HG03439 (cell line): ENCODE results near the gene ROBO2.

Experiments used
- ATAC-seq: cut with Tn5 transposase; IDR thresholded peaks from one replicate; pipeline ENCODE4 v1.9.1; 2021; ENCODE audit warnings: mild to moderate bottlenecking, moderate library complexity; ENCODE audit not compliant: unreplicated experiment

ROBO2 gene

GRCh38 chr3:77186319-77186718 lies 146.4 kb downstream of the ROBO2 start:
- no peak for ATAC-seq

GRCh38 chr3:77186728-77187127 lies 146.8 kb downstream of the ROBO2 start:
- ATAC-seq: no peak

GRCh38 chr3:77188210-77188609 lies 148.3 kb downstream of the ROBO2 start:
- no peak for ATAC-seq

GRCh38 chr3:77189258-77189657 lies 149.4 kb downstream of the ROBO2 start:
- ATAC-seq: no peak

- no peak for ATAC-seq
These were observed 149.8 kb downstream of the ROBO2 start for GRCh38 chr3:77189684-77190083.

- no peak for ATAC-seq
These were observed 150.5 kb downstream of the ROBO2 start for GRCh38 chr3:77190374-77190773.

GRCh38 chr3:77191014-77191413 lies 151.1 kb downstream of the ROBO2 start:
- no peak for ATAC-seq

- ATAC-seq: no peak
These were observed 151.7 kb downstream of the ROBO2 start for GRCh38 chr3:77191640-77192039.

- no peak for ATAC-seq
These were observed 156.1 kb downstream of the ROBO2 start for GRCh38 chr3:77195766-77196545.

GRCh38 chr3:77197408-77197807 lies 157.5 kb downstream of the ROBO2 start:
- no peak for ATAC-seq

- ATAC-seq: no peak
These were observed 164.0 kb downstream of the ROBO2 start for GRCh38 chr3:77203851-77204250.

- no peak for ATAC-seq
These were observed 164.9 kb downstream of the ROBO2 start for GRCh38 chr3:77204788-77205187.

- no peak for ATAC-seq
These were observed 167.9 kb downstream of the ROBO2 start for GRCh38 chr3:77207753-77208152.

GRCh38 chr3:77222701-77223100 lies 182.8 kb downstream of the ROBO2 start:
- ATAC-seq: no peak

GRCh38 chr3:77227567-77227966 lies 187.7 kb downstream of the ROBO2 start:
- no peak for ATAC-seq

GRCh38 chr3:77232557-77232956 lies 192.7 kb downstream of the ROBO2 start:
- ATAC-seq: no peak

- no peak for ATAC-seq
These were observed 194.1 kb downstream of the ROBO2 start for GRCh38 chr3:77234004-77234403.

GRCh38 chr3:77236118-77236517 lies 196.2 kb downstream of the ROBO2 start:
- no peak for ATAC-seq

- no peak for ATAC-seq
These were observed 200.3 kb downstream of the ROBO2 start for GRCh38 chr3:77240072-77240650.

- ATAC-seq: no peak
These were observed 202.5 kb downstream of the ROBO2 start for GRCh38 chr3:77242371-77242770.

- no peak for ATAC-seq
These were observed 205.1 kb downstream of the ROBO2 start for GRCh38 chr3:77244981-77245380.

GRCh38 chr3:77247061-77247460 lies 207.2 kb downstream of the ROBO2 start:
- ATAC-seq: no peak

GRCh38 chr3:77247817-77248216 lies 207.9 kb downstream of the ROBO2 start:
- ATAC-seq: no peak
